HPDE6-E6E7 (cell line): ENCODE results near the gene ATP9B.

Experiments used
- DNase-seq: peaks from one replicate; pipeline ENCODE4 v3.0.0; 2011; ENCODE audit warnings: missing footprints; ENCODE audit errors: extremely low spot score

ATP9B gene

GRCh38 chr18:79199691-79200374, 130.6 kb downstream of the ATP9B start:
- no peak for DNase-seq

GRCh38 chr18:79200546-79201268, 131.5 kb downstream of the ATP9B start:
- no peak for DNase-seq

DNA sequence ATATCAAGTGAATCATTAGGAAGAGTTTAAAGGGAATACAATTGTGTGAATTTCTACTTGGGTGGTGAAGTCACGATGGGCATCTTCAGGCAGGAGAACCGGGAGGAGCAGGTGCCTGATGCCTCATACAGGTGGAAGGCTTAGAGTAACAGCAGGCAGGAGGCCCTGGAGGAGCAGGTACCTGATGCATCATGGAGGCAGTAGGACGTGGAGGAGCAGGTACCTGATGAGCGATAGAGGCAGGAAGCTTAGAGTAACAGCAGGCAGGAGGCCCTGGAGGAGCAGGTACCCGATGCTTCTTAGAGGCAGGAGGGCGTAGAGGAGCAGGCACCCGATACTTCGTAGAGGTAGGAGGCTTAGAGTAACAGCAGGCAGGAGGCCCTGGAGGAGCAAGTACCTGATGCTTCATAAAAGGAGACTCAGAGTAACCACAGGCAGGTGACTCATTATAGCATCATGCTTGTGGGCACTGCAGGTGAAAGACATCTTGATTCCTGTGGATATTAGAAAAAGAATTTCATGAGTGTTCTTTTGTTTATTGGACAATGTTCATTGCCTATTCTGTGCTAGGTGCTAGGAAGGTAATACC, 133.9 kb downstream of the ATP9B start:
- DNase-seq: peak; percentile 79

- no peak for DNase-seq
Observed at GRCh38 chr18:79204889-79205807, 136.0 kb downstream of the ATP9B start.

DNA sequence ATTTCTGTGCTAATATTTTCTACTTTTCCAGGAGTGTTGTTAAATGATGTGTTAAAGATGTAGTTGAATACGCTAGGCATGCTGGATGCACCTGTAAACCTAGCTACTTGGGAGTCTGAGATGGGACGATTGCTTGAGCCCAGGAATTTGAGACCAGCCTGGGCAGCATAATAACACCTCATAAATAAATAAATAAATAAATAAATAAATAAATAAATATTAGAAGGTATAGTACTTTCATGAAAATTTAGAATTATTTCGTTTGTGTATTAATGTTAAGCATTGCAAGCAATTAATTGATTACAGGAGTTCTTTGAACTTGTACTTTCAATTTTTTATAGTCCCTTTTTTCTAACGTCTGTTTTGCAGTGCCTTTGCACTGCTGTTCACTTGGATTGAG, 137.2 kb downstream of the ATP9B start:
- DNase-seq: no peak

DNA sequence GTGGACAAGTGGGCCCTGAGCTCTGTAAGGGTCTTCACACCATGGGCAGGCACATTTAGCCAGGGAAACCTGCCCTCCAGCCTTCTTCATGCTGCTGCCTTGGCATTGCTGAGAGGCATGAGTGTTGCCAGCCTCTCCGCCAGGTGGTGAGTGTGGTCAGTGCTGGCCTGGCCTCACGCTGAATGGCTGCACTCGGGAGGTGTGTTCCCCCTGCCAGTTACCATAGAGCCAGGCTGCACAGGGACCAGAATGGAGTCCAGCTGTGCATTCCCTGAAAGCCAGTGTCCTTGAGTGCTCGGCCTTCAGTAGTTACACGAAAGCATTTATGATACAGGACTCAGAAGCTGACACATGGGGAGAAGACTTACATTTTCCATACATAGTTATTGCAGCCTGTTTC, 139.7 kb downstream of the ATP9B start:
- no peak for DNase-seq

DNA sequence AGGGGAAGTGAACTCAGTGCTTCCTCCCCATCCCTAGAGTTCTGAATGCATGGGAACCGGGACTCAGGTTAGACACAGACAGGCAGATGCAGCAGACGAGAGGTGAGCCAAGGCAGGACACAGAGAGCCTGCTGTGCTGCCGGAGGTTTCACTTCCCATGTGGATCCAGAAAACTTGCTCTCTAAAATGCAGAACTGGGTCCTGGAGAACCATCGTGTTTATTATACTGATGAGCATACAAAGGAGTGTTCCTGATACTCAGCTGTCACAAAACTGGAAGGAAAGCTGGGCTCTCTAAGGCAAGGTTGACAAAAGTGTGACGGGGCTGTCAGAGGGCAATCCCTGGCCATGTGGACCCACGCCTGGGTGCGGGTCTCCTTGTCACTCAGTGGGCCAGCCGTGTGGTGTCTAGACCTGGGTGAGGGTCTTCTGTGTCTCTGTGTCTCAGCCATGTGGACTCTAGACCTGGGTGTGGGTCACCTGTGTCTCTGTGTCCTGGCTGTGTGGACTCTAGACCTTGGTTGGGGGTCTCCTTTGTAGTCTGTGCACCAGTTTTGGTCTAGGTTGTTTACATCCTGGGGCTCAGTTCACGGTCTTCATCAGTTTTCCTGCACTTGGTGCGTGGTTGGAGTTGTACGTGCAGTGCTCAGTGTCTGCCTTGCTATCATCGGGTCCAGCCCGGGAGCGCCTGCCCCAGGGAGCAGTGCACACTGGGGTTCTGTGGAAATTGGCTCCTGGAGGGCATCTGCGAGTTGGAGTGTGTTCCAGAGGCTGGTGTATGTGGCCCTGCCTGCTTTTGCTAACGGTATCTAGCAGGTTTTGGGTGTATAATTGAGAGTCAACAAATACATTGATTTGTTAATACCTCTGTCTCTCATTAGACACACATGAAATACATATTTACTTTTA, 141.1 kb downstream of the ATP9B start:
- DNase-seq: no peak

GRCh38 chr18:79211844-79212243, 142.7 kb downstream of the ATP9B start:
- DNase-seq: no peak

GRCh38 chr18:79214056-79214455, 144.9 kb downstream of the ATP9B start:
- DNase-seq: no peak

DNA sequence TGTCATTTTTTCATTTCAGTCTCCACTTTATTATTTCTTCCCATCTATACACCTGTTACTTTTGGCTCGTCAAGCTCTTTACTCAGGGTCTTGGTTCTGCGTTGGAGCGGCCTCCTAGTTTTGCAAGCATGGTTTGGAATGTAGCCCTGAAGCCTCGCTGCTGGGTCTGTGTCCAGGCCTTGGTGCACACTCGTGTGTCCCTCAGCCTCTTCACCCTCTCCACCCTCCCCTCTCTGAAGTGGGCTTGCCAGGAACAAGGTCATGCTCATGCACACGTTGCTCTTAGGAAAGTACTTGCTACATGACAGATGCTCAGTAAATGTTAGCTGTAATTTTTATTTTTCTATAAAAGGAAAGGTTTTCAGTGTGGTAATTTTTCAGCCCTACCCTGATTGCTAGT, 147.0 kb downstream of the ATP9B start:
- DNase-seq: no peak

DNA sequence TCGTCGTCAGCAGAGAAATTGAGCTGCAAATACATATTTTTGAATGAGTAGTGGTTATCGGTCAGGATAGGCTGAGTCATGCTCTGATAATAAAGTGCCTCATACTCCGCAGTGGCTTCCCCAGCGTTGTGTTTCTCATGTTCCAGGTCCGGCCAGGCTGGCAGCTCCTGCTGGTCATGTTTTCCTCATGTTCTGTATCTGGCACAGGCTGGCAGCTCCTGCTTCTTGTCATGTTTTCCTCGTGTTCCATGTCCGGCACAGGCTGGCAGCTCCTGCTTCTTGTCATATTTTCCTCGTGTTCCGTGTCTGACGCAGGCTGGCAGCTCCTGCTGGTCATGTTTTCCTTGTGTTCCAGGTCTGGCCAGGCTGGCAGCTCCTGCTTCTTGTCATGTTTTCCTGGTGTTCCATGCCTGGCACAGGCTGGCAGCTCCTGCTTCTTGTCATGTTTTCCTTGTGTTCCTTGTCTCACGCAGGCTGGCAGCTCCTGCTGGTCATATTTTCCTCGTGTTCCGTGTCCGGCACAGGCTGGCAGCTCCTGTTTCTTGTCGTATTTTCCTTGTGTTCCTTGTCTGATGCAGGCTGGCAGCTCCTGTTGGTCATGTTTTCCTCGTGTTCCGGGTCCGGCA, 148.9 kb downstream of the ATP9B start:
- no peak for DNase-seq

DNA sequence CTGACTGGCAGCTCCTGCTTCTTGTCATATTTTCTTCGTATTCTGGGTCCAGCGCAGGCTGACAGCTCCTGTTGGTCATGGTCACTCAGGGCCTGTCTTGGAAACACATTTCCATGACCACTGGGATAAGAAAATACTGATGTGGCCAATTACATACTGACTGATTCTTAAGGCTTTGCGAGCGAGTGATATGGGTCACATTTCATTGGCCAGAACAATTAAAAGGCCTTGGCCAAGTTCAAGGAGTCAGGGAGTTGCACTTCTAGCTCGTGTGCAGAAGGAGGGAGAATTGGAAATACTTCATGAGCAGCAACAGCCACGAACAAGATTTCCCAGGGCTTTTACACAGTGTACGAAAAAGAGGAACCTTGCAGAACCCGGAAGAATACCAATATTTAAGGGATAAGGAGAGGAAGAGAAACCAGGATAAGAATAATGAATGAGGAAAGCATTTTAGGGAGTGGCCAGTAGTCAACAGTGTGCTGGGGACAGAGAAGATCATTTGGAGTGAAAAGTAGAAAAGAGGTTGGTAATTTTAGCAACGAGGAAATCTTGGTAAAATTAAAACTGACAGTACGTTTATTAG, 149.5 kb downstream of the ATP9B start:
- DNase-seq: no peak

DNA sequence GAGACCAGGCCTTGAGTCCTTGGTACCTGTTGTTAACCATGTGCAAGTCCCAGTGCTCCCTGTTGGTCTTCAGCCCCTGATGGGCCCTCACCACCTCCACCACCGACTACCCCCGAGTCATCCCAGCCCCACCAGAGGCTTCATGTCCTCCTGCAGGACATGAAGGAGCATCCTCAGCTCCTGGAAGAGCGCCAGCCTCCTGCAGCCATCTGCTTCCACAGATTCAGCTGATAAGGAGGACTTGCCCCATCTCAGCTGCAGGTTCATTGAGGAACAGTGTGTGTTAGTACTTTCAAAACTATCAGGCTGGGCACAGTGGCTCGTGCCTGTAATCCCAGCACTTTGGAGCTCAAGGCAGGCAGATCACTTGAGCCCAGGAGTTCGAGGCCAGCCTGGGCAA, 151.9 kb downstream of the ATP9B start:
- no peak for DNase-seq

DNA sequence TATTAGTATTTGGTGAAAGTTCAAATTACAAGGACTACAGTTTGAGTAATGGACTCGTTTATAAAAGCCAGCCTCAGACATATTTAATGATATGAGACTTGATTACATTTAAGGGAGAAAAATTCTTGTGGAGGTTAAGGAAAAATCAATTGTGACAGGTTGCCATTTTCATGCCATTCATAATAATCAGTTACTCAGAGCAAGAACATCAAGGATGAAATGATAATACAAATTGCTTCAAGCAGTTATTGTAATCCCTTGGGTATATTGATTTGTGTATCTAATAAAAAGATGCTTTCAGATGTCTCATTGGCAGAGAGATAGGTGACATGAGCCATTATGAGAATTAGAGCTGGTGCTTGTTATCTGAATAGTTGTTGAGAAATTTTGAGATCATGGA, 153.6 kb downstream of the ATP9B start:
- DNase-seq: no peak

- no peak for DNase-seq
Observed at GRCh38 chr18:79223431-79223830, 154.2 kb downstream of the ATP9B start.

GRCh38 chr18:79224381-79224780, 155.2 kb downstream of the ATP9B start:
- no peak for DNase-seq

- no peak for DNase-seq
Observed at GRCh38 chr18:79227621-79228020, 158.4 kb downstream of the ATP9B start.

DNA sequence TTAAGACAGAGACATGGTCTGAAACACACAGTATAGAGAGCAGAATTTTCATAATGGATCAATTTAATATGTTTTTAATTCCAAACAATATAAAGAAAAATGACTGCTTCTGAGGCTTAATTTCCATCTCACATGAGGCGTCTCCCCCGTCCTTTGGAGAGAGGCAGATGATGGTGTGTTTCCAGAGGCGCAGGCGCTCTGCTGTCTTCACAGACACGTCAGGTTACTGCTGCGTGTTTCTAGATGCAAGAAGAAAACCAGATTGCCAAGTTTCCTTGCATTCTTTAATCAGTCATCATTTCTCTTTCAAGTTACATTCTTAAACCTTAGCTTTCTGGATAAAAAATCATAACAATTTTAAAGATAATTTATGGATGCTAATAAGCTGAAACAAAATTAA, 160.2 kb downstream of the ATP9B start:
- no peak for DNase-seq

- DNase-seq: no peak
Observed at GRCh38 chr18:79234438-79234837, 165.2 kb downstream of the ATP9B start.

DNA sequence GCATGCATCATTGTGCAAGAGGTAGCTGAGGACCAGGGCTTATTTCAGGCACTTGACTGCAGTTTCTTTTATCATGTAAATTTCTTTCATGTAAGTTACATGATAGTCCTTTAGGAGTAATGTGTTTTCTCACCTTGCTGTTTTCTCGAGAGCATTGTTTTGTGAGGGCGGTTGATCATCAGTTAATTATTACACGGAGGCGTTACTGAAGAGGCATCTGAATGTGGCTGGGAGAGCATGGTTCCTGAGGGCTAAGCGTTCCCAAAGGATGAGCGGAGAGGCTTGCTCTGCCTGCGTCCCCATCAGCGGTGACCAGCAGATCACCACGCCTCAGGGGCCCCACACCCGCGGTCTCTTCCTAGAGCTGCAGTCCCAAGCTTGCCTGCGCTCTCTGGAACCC, 170.4 kb downstream of the ATP9B start:
- no peak for DNase-seq
